GM21717 (cell line): Measurements from ENCODE around the gene PTPRM.

ENCODE experiments used
- ATAC-seq: cut with Tn5 transposase; IDR thresholded peaks from one replicate; pipeline ENCODE4 v1.9.1; 2021; ENCODE audit warnings: mild to moderate bottlenecking, moderate library complexity; ENCODE audit not compliant: unreplicated experiment

The PTPRM gene

DNA sequence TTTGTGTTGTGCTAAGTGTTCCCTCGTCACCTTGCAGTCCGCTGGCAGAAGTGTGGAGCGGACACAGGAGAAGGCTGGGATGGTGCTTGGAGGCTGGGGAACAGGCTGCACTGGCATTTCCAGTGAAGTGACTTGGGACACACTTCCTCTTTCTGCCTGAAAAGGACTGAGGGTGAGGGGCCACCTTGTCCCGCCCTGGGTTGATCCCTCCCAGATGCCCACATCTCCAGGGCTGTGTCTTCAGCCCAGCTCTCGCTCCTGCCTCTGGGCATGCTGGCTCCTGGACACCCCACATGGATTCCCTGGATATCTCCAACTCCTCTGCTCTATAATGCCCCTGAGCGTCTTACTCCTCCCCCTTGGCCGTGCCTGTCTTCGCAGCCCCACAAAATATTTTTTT, 412.6 kb downstream of the PTPRM start:
- ATAC-seq = no peak

DNA sequence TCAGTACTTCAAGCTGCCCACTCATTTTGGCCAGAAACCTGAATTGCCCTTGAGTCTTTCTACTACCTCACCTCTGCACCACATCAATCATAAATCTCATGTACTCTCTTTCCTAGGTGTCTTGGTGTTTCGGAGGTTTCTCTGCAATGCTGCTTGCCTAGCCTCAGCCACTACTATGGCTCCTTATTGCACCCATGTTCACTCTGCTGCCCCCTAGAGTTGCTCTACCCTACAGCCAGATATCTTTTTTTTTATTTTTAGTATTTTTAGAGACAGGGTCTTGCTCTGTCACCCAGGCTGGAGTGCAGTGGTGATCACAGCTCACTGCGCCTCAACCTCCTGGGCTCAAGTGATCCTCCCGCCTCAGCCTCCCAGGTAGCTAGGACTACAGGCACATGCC, 413.0 kb downstream of the PTPRM start:
- ATAC-seq = no peak

DNA sequence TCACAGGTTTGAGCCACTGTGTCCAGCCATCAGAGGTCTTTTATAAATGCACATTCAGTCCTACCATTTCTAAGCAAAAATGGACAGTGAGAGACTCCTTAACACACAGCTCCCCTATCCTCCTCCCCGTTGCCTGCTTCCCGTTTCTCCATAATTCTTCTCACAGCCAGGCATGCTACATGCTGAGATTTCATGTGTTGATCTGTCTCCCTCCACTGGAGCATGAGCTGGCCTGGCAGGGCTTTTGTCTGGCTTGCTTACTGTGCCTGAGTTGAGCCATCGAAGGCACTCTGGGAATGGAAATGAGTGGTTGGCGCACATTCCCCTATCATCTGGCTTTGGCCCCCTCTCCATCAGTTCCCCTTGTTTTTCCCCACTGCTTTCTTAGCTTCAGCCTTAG, 413.5 kb downstream of the PTPRM start:
- no peak for ATAC-seq

DNA sequence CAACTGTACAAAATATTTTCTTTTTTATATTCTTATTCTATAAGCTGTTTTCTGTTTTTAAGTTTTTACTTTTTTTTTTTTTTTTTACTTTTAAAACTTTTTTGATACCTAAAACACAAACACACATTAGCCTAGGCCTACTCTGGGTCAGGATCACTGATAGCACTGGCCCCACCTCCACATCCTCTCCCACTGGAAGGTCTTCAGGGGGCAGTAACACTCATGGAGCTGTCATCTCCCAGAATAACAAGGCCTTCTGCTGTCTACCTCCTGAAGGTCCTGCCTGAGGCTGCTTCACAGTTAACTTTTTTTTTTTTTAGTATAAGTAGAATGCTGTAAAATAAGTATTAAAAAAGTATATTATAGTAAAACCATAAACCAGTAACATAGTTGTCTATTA, 415.1 kb downstream of the PTPRM start:
- no peak for ATAC-seq

DNA sequence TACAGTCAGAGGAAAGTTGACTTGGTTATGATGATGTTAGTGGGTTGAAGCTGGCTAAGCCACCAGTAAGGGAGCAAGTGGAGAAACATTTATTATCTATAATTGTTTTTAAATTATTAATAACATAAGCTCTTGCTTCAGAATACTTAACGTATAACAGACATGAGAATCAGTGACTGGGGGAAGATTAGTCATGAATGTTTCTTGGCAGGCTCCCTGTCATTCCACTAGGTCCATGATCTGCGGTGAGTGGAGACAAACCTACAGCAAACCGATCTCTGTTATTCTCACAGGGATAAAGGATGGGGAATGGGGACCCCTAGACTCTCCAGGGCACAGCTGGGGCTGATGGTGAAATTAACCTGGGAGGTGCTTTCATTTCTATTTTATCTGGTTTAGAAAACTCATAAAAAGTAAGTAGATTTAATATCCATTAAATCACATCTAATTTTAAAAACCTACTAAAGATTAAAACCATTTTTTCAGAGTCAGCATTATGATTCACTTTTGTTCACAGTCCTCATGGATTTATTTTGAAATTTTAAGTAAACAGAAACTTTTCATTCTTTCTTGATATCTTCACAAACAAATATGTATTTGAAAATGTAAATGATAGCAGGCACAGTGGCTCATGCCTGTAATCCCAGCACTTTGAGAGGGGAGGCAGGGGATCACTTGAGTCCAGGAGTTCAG, 420.3 kb downstream of the PTPRM start:
- ATAC-seq = no peak

DNA sequence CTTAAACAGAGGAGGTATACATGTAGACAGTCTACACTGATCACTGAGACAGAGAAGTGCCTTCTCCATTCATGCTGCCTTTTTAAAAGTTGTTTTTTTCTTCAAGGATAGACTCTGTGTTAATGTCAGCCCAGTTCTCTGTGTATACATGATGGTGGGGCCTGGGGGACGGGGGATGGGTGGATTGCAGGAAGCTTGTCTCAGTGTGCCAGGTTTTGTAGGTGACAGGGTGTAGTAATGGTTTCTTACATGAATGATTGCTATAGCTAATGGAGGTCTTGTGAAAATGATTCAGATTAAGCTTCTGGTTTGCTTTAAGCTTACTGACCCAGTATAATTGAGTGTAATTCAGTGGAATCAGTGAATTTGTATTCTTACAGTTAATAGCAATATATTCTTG, 423.6 kb downstream of the PTPRM start:
- no peak for ATAC-seq

DNA sequence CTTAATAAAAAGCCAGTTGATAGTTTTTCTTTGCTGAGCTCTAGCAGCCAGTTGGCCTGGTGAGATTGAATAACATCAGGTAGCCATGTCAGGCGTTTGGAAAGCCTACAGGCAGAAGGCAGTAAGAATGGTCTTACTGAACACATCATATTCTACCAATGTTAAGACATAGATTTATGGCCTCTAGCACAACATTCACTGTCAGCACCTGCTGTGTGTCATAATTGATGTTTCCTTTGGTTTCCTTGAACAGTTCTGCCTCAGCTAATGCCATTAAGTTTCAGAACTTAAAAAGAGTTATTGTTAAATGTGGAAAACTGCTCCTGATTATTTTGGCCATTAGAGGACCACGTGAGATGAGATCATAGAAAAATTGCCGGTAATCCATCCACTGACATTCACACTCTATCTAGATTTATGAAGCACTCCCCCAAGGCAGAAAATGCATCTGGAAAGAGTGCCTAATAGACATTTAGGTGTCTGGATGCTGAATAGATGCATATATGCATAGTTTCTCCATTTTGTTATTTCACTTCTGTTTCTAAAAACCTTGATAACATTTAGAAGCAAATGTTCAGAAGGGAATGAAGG, 434.7 kb downstream of the PTPRM start:
- no peak for ATAC-seq

DNA sequence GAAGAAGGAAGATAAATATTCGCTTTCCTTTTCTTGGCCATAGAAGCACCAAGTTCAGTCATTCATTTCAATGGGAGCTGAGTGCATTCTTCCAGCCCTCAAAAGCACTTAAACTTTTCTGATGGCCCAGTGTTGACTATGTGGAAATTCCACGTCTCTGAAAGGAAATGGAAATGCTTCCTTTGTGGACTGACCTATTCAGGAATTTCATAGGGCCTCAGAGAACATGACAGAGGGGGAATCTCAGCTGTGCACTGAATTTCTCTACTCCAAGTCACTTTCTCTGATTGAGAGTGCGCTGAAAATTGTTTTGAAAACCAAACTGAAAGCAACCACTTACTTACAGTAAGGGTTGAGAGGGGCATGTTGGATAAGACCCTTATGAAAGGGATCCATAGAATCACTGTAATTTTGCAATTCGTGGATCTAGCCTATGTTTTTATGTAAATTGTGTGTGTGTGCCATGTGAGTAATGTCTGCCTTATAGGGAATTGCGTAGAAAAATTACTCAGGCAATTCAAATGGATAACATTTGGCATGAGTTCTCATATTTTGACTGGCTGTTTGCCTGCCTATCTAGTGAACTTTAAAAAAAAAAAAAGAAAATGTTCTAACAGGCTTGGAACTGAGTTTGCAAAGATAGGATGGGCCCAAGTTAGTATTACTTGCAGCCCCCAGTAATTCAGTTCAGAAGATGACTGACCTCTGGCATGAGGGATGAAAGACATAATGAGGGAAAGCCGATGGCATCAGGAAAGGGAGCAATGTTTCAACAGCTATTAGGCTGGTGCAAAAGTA, 437.0 kb downstream of the PTPRM start:
- ATAC-seq = no peak

DNA sequence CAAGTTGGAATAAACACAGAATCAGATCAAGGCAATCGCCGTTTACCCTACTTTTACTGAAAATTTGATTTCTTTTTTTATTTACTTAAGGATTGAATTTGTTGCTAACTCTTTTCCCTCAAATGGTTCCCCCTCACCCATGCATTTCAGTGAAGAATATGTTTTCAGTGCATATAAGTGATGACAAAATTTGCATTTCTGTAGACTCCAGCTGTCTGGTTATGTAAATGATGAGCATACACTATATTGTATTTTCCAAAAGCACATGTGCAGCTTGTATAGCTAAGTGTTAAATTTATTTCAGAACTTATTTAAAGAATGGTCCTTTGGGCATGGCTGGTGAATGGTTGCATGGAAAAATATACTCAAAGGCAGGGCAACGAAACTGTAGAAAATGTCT, 437.7 kb downstream of the PTPRM start:
- ATAC-seq = no peak

DNA sequence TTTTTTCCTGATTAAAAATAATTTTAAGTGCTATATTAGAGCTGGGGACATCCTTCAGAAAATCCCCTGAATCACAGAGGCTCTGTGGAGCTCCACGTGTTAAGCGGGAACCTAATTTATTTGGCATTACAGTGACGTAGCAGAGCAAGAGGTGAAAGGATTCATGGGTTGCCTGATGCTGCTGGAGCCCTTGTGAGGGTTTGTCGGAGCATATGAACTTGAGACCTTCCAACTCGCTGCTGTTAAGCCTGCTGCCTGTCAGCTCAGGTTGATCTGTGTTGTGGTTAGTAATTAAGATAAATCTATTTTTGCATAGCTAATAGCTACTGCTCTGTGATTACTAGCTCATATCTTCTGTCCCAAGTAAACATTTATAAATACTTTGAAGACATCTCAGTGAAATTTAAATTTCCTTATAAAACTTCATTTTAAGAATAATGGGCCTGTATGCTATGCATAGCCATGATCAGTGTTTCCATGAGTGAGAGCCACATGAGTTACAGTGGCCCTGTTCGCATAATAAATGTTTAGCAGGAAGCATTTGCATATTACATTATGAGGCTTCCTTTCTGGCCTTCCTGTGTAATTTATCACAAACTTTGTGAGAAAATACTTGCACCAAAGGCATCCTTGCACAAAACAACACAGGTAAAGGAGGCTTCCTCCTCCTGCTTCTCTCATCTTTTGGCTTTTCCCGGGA, 438.9 kb downstream of the PTPRM start:
- ATAC-seq = no peak

DNA sequence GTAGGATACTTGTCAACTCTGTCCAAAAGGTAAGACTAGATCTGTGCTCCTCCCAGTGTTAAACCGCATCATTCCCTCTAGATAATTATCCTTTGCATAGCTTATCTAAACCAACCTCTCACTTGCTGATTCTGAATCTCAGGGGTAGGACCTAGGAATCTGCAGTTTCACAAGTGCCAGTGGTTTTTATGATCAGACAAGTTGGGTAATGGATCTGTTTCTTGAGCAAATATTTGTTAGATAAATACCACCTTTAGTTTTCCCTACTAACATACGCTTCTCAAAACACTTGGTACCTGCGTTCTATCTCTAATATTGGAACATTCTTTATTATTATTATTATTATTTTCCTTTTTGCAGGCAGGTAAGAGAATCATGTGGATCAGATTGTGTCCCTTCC, 439.9 kb downstream of the PTPRM start:
- no peak for ATAC-seq

DNA sequence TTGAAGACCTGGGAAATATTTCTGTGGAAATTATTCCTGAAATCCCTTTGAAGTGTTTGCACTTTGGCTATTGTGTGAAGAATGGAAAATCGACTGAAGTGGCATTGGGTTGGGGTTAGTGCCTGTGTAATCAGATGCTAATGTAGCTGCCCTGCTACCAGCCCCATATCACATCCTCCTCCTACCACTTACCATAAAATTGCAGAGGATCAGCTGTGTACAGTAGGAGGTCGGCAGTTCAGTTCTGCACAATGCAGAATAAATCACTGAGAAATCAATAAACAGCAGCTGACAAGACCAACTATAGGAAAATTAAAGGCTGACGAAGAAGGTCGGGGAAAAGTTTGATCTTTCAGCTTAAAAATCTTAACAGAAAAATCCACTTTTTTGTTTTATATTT, 440.9 kb downstream of the PTPRM start:
- no peak for ATAC-seq

DNA sequence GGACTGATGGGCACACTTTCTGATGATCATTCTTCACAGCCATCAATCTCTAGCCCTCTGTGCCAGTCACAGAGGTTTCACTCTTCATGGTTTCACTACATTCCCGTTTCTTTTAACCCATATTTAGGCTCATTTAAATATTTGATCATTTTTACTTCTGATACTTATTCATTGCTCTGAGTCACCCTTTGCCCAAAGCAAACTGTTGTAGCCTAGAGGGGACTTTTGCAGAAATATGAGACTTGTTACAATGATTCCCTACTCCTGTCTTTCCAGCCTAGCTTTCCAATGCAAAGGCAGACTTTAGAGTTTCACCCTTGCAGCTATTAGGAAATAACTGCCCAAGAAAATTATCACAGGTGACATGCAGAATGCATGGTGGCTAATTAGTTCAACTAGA, 444.2 kb downstream of the PTPRM start:
- no peak for ATAC-seq

DNA sequence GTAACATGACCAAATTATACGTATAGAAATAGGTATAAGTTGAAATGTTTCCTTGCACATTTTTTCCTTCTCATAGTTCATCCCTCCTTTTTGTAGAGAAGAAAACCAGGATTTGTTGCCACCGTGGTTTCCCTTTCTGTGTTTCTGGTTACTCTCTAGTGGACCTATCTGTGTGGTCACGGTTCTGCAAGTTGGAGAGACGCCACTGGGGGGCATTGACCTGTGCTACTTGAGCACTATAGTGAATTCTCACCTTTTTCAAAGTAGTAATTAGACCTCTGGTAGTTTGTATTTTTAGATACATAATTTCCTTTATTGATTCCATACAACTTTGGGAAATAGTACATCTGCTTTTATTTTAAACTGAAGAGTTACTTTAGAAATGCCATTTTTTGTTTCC, 444.8 kb downstream of the PTPRM start:
- ATAC-seq = no peak

DNA sequence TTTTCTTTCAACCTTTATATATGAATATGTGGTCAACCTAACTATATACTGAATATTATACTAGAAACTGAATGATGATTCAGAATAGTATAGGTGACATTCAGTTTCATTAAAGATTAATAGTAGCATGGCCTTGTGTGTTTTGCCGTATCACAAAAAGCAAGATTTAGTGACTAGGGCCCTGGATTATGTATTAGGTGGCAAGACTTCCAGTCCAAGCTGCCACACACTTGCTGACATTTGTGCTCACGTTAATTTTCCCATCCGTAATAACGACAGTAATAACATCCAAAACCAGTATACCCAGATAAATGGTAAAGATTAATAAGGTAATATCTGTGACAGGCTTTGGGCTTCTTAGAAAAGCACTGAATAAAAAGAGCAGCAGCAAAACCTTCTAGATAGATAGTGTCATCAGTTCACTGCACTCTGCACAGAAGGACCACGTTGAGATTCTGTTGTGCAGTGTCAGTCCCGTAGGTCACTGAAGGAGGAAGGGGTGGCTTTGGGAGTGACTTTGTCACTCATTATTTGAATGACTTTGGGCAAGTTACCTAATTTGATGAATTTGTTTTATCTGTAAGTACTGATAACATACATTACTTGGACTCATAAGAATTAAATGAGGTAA, 451.7 kb downstream of the PTPRM start:
- no peak for ATAC-seq

DNA sequence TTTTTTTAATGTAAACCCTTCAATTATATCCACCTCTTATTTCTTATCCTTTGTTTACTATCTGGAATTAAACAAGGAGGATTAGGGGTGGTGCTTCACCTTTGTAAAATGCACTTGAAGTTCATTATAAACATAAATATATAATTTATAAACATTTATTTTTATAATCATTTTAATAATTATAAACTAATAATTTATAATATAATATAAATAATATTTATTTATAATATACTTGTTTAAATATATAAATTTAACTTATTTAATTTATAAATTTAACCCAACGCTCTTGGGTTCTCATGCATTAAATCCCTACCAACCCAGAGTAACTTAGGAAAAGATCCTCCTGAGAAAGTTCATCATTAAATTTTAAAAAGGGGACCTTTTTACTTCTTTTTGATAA, 452.5 kb downstream of the PTPRM start:
- no peak for ATAC-seq

DNA sequence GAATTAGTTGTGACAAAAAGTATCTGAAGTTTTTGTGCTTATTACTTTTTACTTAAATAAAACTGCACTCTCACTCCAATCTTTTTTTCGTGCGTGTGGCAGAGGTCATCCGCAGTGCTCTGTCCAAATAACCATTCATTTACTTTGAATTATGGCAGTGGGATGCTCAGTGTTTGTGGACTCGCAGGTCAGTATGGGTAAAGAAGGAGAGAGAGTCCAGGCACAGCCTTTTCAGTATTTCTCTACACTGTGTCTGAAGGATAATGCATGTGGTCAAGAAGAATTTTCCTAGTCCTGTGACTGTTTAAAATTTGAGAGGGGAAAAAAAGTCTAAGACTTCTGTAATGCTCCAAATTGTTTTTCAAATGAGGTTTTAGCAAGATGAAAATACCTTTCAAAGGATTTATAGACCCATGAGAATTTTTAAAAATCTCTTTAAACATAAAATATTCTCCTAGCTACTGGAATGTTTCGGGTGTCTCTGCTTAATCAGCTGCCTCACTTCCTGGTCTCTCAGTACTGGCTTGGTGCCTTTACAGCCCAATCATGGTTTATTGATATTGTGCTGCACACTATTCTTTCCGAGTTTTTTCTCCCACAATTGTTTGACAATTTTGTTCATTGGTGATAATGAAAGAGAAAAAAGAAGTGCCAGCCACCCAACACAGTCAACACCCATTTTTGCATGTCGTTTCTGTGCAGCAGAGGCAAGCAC, 453.2 kb downstream of the PTPRM start:
- ATAC-seq = no peak

DNA sequence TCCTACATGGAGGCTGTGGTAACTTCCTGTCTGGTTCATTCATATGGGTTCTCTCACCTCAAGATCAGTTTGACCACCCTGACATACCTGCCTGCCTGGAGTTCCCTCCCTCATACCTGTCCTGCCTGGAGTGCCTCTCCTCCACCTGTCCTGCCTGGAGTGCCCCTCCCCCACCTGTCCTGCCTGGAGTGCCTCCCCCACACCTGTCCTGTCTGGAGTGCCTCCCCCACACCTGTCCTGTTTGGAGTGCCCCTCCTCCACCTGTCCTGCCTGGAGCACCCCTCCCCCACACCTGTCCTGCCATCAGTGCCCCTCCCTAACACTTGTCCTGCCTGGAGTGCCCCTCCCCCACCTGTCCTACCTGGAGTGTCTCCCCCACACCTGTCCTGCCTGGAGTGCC, 461.9 kb downstream of the PTPRM start:
- no peak for ATAC-seq

DNA sequence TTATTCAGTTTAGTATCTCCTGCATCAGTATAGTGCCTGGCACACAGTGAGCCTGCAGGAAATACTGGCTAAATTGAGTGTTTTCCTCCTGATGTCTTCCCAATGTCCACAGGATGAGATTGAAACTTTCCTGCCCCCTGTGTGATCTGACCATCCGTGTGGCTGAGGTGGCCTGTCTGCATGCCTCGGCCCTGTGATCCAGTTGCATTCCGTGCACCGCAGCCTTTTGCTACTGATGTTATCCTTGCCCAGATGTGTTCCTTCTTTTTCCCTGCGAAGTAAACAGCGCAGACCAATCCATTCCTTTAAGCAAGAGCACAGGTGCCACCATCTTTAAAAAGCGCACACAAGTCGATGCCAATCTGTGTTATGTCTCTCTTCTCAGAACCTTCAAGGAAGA, 462.6 kb downstream of the PTPRM start:
- ATAC-seq = no peak

DNA sequence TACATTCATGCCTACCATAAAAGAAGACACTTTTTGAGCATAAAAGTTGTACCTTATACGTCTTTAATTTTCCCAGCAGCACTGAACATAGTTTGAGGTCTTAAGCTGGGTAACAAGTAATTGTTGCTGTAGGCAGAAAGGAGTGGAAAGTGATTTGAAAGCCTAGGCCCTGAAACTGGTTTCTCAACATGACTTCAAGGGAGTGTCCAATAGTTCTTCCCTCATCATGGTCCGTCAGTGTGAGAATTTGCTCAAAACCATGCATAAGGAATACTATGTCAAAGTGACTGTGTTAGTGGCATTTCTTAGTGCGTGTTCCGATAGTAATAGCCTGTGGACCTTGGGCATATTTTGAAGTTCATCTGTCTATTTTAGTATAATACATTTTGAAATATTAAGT, 463.1 kb downstream of the PTPRM start:
- ATAC-seq = no peak

DNA sequence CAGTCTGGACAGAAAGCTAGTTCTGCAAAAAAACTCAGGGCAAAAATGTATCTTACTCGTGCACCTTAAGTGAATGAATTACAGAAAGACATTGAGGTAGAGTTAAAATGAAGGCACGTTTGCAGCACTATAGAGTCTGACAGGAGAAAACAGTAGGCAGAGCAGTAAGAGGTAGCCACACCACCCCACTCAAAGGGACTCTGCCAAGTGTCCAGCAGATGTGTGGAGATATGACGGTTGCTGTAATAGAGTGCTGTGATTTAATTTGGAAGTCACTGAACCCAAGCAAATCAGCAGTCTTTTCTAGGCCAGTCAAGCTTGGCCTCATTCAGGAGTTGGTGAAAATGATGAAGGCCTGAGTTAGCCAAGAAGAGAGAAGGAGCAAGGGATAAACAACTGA, 464.4 kb downstream of the PTPRM start:
- ATAC-seq = no peak
